IMR-90 (cell line): Measurements from ENCODE around the gene N4BP2. TPM values are rescaled to one million over a fixed set of nuclear protein-coding genes. Genes with fewer than 3 reads are reported as not detected.

Experiments
- ATAC-seq: fragments of 200-7000 bp; cut with Tn5 transposase; 2 replicates; pipeline ENCODE4 v1.9.1; 2020; ENCODE audit warnings: low read depth, mild to moderate bottlenecking, moderate library complexity
- BruUV-seq: library from RNA; stranded (reverse); fragments of 400-500 nt; replicated peaks from 2 replicates; lab custom pipeline; 2021; lab: Mats Ljungman, UMichigan
- CTCF ChIA-PET: fragments of 300-600 bp; formaldehyde crosslinking; extraction: SDS; loops from one replicate; lab custom pipeline; 2021; ENCODE audit warnings: antibody characterized with exemption; lab: Yijun Ruan, JAX
- POLR2A ChIA-PET: fragments of 300-600 bp; sonication (Branson Sonifier 250); formaldehyde crosslinking; loops from one replicate; lab custom pipeline; 2022; ENCODE audit warnings: antibody characterized with exemption; ENCODE audit not compliant: unreplicated experiment; lab: Charles Lee
- DNase-seq: peaks from one replicate; pipeline ENCODE4 v3.0.0; 2013
- H2AFZ ChIP-seq: replicated peaks from 2 replicates; pipeline ENCODE3; 2013; ENCODE audit warnings: low read length, mild to moderate bottlenecking; ENCODE audit not compliant: poor library complexity
- H2AK5ac ChIP-seq: 2 replicates; pipeline ENCODE4 v1.6.1; 2013; ENCODE audit warnings: low read depth, low read length, inconsistent platforms
- H2AK9ac ChIP-seq: replicated peaks from 2 replicates; pipeline ENCODE3; 2013; ENCODE audit warnings: mild to moderate bottlenecking, low read depth, low read length, moderate library complexity; ENCODE audit not compliant: poor library complexity
- H2BK120ac ChIP-seq: 2 replicates; pipeline ENCODE4 v1.6.1; 2013; ENCODE audit warnings: low read depth, low read length, inconsistent platforms
- H2BK15ac ChIP-seq: 3 replicates; pipeline ENCODE4 v1.6.1; 2013; ENCODE audit warnings: low read depth, low read length, inconsistent platforms
- H2BK20ac ChIP-seq: 2 replicates; pipeline ENCODE4 v1.6.1; 2013; ENCODE audit warnings: low read depth, mild to moderate bottlenecking, inconsistent platforms, low read length, moderate library complexity
- H2BK5ac ChIP-seq: 2 replicates; pipeline ENCODE4 v1.6.1; 2013; ENCODE audit warnings: mild to moderate bottlenecking, low read depth, low read length, inconsistent platforms; ENCODE audit not compliant: poor library complexity, severe bottlenecking
- H3K14ac ChIP-seq: replicated peaks from 2 replicates; pipeline ENCODE4 v1.6.1; 2013; ENCODE audit warnings: low read depth, low read length, inconsistent platforms
- H3K18ac ChIP-seq: 2 replicates; pipeline ENCODE4 v1.6.1; 2013; ENCODE audit warnings: low read depth, low read length, control low read depth
- H3K23ac ChIP-seq: 2 replicates; pipeline ENCODE4 v1.6.1; 2013; ENCODE audit warnings: low read depth, low read length, inconsistent platforms
- H3K27ac ChIP-seq: 2 replicates; pipeline ENCODE4 v1.5.1; 2013; ENCODE audit warnings: mild to moderate bottlenecking, control low read depth, low read length; ENCODE audit not compliant: insufficient read depth
- H3K27me3 ChIP-seq: 2 replicates; pipeline ENCODE4 v1.6.1; 2013; ENCODE audit warnings: low read length; ENCODE audit not compliant: control insufficient read depth, insufficient read depth
- H3K36me3 ChIP-seq: 2 replicates; pipeline ENCODE4 v1.6.1; 2013; ENCODE audit warnings: low read length, mixed read lengths; ENCODE audit not compliant: control insufficient read depth, insufficient read depth
- H3K4ac ChIP-seq: 2 replicates; pipeline ENCODE4 v1.6.1; 2013; ENCODE audit warnings: low read depth, low read length, inconsistent platforms
- H3K4me1 ChIP-seq: 2 replicates; pipeline ENCODE4 v1.6.1; 2013; ENCODE audit warnings: low read length, mixed read lengths; ENCODE audit not compliant: control insufficient read depth, insufficient read depth
- H3K4me2 ChIP-seq: 2 replicates; pipeline ENCODE4 v1.6.1; 2013; ENCODE audit warnings: low read depth, mild to moderate bottlenecking, control low read depth, low read length, moderate library complexity
- H3K4me3 ChIP-seq: 2 replicates; pipeline ENCODE4 v1.5.1; 2013; ENCODE audit warnings: low read depth, mild to moderate bottlenecking, control low read depth, low read length, moderate library complexity; ENCODE audit not compliant: insufficient read depth
- H3K56ac ChIP-seq: 2 replicates; pipeline ENCODE4 v1.6.1; 2013; ENCODE audit warnings: low read length, inconsistent platforms; ENCODE audit not compliant: insufficient read depth; ENCODE audit errors: extremely low read depth
- H3K79me1 ChIP-seq, 2 experiments: 2 replicates each; pipeline ENCODE4 v1.6.1; 2013; ENCODE audit warnings: low read length in 2 of 2, inconsistent platforms in 1 of 2, low read depth in 1 of 2
- H3K9ac ChIP-seq: 2 replicates; pipeline ENCODE4 v1.6.1; 2013; ENCODE audit warnings: low read depth, low read length, control low read depth
- H3K9me1 ChIP-seq: 2 replicates; pipeline ENCODE4 v1.6.1; 2013; ENCODE audit warnings: low read length, inconsistent platforms; ENCODE audit not compliant: insufficient read depth
- H3K9me3 ChIP-seq: 2 replicates; pipeline ENCODE4 v1.6.1; 2013; ENCODE audit warnings: low read length; ENCODE audit not compliant: control insufficient read depth, insufficient read depth
- H4K20me1 ChIP-seq: 2 replicates; pipeline ENCODE4 v1.6.1; 2013; ENCODE audit warnings: low read length, inconsistent platforms; ENCODE audit not compliant: insufficient read depth
- H4K5ac ChIP-seq: 2 replicates; pipeline ENCODE4 v1.6.1; 2013; ENCODE audit warnings: mild to moderate bottlenecking, low read depth, low read length, control low read depth
- H4K8ac ChIP-seq, 2 experiments: 2 replicates each; pipeline ENCODE4 v1.6.1; 2013; ENCODE audit warnings: low read depth in 2 of 2, low read length in 2 of 2, control low read depth in 1 of 2, inconsistent platforms in 1 of 2
- H4K91ac ChIP-seq: 2 replicates; pipeline ENCODE4 v1.6.1; 2013; ENCODE audit warnings: low read depth, low read length, inconsistent platforms; ENCODE audit not compliant: insufficient read depth
- CEBPB ChIP-seq: IDR thresholded peaks from 2 replicates; pipeline ENCODE4 v1.6.1; 2012; ENCODE audit warnings: low read depth, low read length, improper control_type of control experiment
- CHD1 ChIP-seq: IDR thresholded peaks from 2 replicates; pipeline ENCODE4 v1.6.1; 2012; ENCODE audit warnings: low read depth, low read length, improper control_type of control experiment
- FOS ChIP-seq: fragments of 150-350 bp; IDR thresholded peaks from 2 replicates; pipeline ENCODE4 v1.6.1; 2016; ENCODE audit warnings: low read depth, low read length
- MAFK ChIP-seq: IDR thresholded peaks from 2 replicates; pipeline ENCODE4 v1.6.1; 2012; ENCODE audit warnings: low read depth, low read length, improper control_type of control experiment
- MXI1 ChIP-seq: IDR thresholded peaks from 2 replicates; pipeline ENCODE4 v1.6.1; 2012; ENCODE audit warnings: low read depth, mild to moderate bottlenecking, low read length, moderate library complexity, borderline replicate concordance
- NFE2L2 ChIP-seq: fragments of 150-350 bp; IDR thresholded peaks from 2 replicates; pipeline ENCODE4 v1.6.1; 2016; ENCODE audit warnings: low read depth, mild to moderate bottlenecking, low read length
- POLR2A ChIP-seq: IDR thresholded peaks from 2 replicates; pipeline ENCODE4 v1.6.1; 2012; ENCODE audit warnings: mild to moderate bottlenecking, low read depth, low read length
- RAD21 ChIP-seq: IDR thresholded peaks from 2 replicates; pipeline ENCODE4 v1.6.1; 2012; ENCODE audit warnings: low read length, improper control_type of control experiment
- RCOR1 ChIP-seq: IDR thresholded peaks from 2 replicates; pipeline ENCODE4 v1.6.1; 2012; ENCODE audit warnings: mild to moderate bottlenecking, low read length, improper control_type of control experiment; ENCODE audit not compliant: insufficient replicate concordance
- RFX5 ChIP-seq: IDR thresholded peaks from 2 replicates; pipeline ENCODE4 v1.8.0; 2012; ENCODE audit warnings: low read depth, mild to moderate bottlenecking, low read length, moderate library complexity
- SMC3 ChIP-seq: fragments of 150-350 bp; IDR thresholded peaks from 2 replicates; pipeline ENCODE4 v1.6.1; 2016; ENCODE audit warnings: low read depth, mild to moderate bottlenecking, antibody characterized with exemption, low read length, moderate library complexity
- dilution Hi-C: fragments of 300-500 bp; cut with HindIII; formaldehyde crosslinking; loops from one replicate; pipeline ENCODE4 v1.14.3; 2018; ENCODE audit warnings: low sequenced_read_pairs; ENCODE audit not compliant: unreplicated experiment
- in situ Hi-C: fragments of 300-500 bp; cut with MboI; formaldehyde crosslinking; loops from 3 replicates; pipeline ENCODE4 v1.14.3; 2019; ENCODE audit warnings: low sequenced_read_pairs, inconsistent platforms, mixed read lengths
- intact Hi-C: fragments of 100-400 bp; cut with micrococcal nuclease; formaldehyde crosslinking; loops from 2 replicates; pipeline ENCODE4 v1.10.0; 2022
- polyA plus RNA-seq, 3 experiments: library from polyadenylated mRNA; depleted of rRNA; stranded (reverse); fragments of >200 nt; gene quantifications; 2 replicates each; pipeline ENCODE4 v1.2.3, GENCODE V29; 2012; ENCODE audit warnings: low replicate concordance in 1 of 3
- total RNA-seq: library from RNA; depleted of rRNA; stranded (reverse); fragments of >200 nt; gene quantifications from 2 replicates; pipeline ENCODE4 v1.2.3, GENCODE V29; 2012
- TF ChIP-seq, protein P1 (sequence below): fragments of 150-350 bp; IDR thresholded peaks from 2 replicates; pipeline ENCODE4 v1.6.1; 2016; ENCODE audit warnings: low read depth, mild to moderate bottlenecking, low read length, moderate library complexity, borderline replicate concordance
- TF ChIP-seq, protein P2 (sequence below): conservative IDR thresholded peaks from 2 replicates; pipeline ENCODE4 v1.5.1; 2012; ENCODE audit warnings: mild to moderate bottlenecking, low read depth, low read length, improper control_type of control experiment
- TF ChIP-seq, protein P3 (sequence below): fragments of 150-350 bp; IDR thresholded peaks from 2 replicates; pipeline ENCODE4 v1.6.1; 2017; ENCODE audit warnings: mild to moderate bottlenecking, antibody characterized with exemption, low read length, low read depth

The N4BP2 gene
- total and polyA plus RNA-seq, 2 of the 4 experiments (the other 2 are of a cell fraction): 0.84 to 2.2 TPM

DNA sequence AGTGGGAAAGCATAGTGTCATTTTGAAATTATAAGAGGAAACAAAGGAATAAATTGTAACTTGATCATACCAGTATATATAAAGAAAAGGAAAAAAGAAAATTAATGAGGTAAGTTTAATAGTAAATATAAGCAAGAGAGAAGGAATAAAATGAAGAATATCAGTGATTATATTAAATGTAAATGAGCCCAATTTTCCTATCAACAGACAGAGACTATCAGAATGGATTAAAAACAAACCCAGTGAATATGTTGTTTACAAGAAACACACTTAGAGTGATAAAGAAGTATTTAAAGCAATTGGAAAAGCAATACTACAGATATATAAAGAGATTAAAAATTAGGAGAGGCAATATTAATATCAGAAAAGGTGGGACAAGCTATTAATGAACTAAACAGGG is 111.4 kb downstream of the N4BP2 start:
- CTCF ChIA-PET: no interaction called here

More for the DNA sequence above, 111.4 kb downstream of the N4BP2 start:
- Histone ChIP-seq H3K4me1 (no peaks in the 10 kb centered on the region), H3K9me1 (no peaks in the 10 kb centered on the region), H2AK5ac (no peak overlapping the region), H2BK5ac (no peak overlapping the region), H2AK9ac (no peak overlapping the region), H2BK15ac (no peak overlapping the region), H3K23ac (no peak overlapping the region), H3K27ac (no peak overlapping the region), H2BK120ac (no peak overlapping the region), H2AFZ (no peak overlapping the region), H4K5ac (no peak overlapping the region), H4K20me1 (no peaks in the 10 kb centered on the region), H3K14ac (no peak overlapping the region), H3K9me3 (no peaks in the 10 kb centered on the region), H3K36me3 (no peaks in the 10 kb centered on the region), H3K56ac (no peak overlapping the region), H4K91ac (no peak overlapping the region), H3K27me3 (0 out of 2 replicates have a peak, but pooled peaks cover 2% of the 10 kb centered on the region), H4K8ac (no peak overlapping the region), H3K4me2 (no peak overlapping the region), H2BK20ac (no peak overlapping the region), H3K9ac (no peak overlapping the region), H3K4me3 (no peak overlapping the region), H3K18ac (no peak overlapping the region), H3K79me1 (no peaks in the 10 kb centered on the region), H3K4ac (no peak overlapping the region)
- no peak for DNase-seq
- dilution Hi-C loops: no loop called here
- TF ChIP-seq CHD1 (no peak), RCOR1 (no peak), FOS (no peak), RAD21 (no peak), CEBPB (no peak), RFX5 (no peak), MAFK (no peak), SMC3 (no peak), NFE2L2 (no peak), MXI1 (no peak), POLR2A (no peak)
- TF ChIP-seq, protein P1, sequence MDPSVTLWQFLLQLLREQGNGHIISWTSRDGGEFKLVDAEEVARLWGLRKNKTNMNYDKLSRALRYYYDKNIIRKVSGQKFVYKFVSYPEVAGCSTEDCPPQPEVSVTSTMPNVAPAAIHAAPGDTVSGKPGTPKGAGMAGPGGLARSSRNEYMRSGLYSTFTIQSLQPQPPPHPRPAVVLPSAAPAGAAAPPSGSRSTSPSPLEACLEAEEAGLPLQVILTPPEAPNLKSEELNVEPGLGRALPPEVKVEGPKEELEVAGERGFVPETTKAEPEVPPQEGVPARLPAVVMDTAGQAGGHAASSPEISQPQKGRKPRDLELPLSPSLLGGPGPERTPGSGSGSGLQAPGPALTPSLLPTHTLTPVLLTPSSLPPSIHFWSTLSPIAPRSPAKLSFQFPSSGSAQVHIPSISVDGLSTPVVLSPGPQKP: no peak
- TF ChIP-seq, protein P2, sequence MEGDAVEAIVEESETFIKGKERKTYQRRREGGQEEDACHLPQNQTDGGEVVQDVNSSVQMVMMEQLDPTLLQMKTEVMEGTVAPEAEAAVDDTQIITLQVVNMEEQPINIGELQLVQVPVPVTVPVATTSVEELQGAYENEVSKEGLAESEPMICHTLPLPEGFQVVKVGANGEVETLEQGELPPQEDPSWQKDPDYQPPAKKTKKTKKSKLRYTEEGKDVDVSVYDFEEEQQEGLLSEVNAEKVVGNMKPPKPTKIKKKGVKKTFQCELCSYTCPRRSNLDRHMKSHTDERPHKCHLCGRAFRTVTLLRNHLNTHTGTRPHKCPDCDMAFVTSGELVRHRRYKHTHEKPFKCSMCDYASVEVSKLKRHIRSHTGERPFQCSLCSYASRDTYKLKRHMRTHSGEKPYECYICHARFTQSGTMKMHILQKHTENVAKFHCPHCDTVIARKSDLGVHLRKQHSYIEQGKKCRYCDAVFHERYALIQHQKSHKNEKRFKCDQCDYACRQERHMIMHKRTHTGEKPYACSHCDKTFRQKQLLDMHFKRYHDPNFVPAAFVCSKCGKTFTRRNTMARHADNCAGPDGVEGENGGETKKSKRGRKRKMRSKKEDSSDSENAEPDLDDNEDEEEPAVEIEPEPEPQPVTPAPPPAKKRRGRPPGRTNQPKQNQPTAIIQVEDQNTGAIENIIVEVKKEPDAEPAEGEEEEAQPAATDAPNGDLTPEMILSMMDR: no peak
- TF ChIP-seq, protein P3, sequence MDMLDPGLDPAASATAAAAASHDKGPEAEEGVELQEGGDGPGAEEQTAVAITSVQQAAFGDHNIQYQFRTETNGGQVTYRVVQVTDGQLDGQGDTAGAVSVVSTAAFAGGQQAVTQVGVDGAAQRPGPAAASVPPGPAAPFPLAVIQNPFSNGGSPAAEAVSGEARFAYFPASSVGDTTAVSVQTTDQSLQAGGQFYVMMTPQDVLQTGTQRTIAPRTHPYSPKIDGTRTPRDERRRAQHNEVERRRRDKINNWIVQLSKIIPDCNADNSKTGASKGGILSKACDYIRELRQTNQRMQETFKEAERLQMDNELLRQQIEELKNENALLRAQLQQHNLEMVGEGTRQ: no peak
- in situ Hi-C loops: no loop called here
- intact Hi-C loops: no loop called here
- no TSS peak for BruUV-seq
- POLR2A ChIA-PET: no interaction called here
- no peak for ATAC-seq
